ENCODE results near the gene NXN.

NXN gene

DNA sequence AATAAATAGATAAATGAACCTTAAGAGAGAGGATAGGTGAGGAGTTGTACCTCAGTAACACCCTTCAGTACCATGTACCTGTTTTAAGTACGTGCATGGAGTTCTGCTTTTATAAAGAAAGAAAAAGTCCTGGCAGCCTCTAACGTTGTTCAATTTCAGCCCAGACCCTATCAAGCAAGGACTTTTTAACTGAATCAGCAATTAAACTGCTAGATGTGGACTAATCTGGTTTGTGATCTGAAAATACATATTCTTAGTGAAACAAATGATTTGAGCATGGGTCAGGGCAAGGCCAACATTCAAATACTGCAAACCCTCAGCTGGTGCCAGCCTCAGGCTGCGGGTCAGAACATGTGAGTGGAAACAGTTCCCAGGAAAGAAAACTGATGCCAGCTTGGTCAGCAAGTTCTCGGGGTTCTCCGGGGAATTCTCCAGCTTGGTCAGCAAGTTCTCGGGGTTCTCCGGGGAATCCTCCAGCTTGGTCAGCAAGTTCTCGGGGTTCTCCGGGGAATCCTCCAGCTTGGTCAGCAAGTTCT, 112.9 kb downstream of the NXN start:
- TF ChIP-seq, protein P1, sequence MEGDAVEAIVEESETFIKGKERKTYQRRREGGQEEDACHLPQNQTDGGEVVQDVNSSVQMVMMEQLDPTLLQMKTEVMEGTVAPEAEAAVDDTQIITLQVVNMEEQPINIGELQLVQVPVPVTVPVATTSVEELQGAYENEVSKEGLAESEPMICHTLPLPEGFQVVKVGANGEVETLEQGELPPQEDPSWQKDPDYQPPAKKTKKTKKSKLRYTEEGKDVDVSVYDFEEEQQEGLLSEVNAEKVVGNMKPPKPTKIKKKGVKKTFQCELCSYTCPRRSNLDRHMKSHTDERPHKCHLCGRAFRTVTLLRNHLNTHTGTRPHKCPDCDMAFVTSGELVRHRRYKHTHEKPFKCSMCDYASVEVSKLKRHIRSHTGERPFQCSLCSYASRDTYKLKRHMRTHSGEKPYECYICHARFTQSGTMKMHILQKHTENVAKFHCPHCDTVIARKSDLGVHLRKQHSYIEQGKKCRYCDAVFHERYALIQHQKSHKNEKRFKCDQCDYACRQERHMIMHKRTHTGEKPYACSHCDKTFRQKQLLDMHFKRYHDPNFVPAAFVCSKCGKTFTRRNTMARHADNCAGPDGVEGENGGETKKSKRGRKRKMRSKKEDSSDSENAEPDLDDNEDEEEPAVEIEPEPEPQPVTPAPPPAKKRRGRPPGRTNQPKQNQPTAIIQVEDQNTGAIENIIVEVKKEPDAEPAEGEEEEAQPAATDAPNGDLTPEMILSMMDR (IDR thresholded peaks at IDR 0.05; ENCODE audit: low read length, missing control alignments): no peak
- DNase-seq (ENCODE audit: low read depth): no peak

DNA sequence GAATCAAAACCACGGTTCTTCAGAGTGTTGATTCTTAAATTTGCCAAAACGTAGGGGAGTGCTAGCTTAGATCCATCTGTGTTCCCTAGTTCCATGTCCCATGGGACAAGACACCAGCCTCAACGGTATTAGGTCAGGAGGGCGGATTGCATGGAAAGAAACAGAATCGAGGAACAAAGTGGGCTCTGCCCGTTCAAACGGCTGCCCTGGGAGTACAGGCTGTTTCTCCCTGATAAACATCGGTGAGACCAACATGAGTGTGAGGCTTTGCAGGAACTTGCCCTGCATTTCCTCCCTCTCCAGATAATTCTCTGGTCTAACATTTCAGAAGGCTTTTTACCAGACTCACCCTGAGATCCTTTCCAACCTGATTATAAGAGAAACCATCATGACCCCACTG, 115.3 kb downstream of the NXN start:
- TF ChIP-seq, protein P1 (IDR thresholded peaks at IDR 0.05; ENCODE audit: low read length, missing control alignments): no peak
- DNase-seq (ENCODE audit: low read depth): no peak
- no peak overlapping the region for H3K4me3 ChIP-seq (replicated peaks; ENCODE audit: low read depth, low read length)

More for the DNA sequence above, 112.9 kb downstream of the NXN start:
- no peak overlapping the region for H3K4me3 ChIP-seq (replicated peaks; ENCODE audit: low read depth, low read length)

DNA sequence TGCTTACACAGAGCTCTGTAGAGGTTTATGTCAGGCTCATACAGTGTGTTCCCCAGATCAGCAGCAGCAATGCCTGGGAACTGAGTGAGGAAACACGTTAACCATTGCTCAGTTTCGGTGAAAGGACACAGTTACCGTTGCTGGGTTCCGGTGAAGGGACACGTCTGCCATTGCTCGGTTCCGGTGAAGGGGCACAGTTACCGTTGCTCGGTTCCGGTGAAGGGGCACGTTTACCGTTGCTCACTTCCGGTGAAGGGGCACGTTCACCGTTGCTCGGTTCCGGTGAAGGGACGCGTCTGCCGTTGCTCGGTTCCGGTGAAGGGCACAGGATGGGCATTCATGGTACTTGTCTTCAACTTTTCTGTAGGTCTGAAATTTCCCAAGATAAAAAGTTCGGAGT, 115.7 kb downstream of the NXN start:
- DNase-seq (ENCODE audit: low read depth): no peak
- no peak overlapping the region for H3K4me3 ChIP-seq (replicated peaks; ENCODE audit: low read depth, low read length)
- TF ChIP-seq, protein P1 (IDR thresholded peaks at IDR 0.05; ENCODE audit: low read length, missing control alignments): no peak

DNA sequence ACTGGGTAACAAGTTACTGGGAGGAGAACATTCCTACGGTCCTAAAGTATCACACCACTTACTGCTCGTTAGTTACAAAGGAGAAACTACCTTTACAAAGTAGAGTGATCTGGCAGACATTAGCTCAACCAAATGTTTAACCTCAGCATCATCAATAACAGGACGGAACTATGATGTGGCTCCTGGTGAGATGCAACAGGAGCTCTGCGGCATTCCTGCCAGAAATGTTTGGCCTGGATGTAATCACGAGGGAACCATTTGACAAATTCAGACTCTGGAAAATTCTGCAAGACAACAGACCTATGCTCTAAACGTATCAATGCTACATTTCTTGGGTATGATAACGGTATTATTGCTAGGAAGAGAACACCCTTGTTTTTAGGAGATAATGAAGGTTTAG, 117.0 kb downstream of the NXN start:
- TF ChIP-seq, protein P1 (IDR thresholded peaks at IDR 0.05; ENCODE audit: low read length, missing control alignments): no peak

DNA sequence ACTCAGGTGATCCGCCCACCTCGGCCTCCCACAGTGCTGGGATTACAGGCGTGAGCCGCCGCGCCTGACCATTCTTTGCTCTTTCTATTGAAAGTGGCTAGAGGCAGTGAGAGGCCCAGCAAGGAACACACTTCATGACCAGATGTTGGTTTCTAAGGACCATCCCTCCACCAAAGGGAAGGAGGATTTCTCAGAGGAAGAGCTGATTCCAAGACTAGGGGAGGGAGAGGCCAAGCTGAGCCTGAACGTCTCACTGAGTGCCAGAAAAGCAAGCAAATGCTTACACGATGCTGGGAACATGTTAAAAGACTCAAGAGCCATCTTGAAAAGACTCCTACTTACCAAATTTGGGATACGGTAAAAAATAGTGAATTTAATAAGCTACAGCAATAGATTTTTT, 118.2 kb downstream of the NXN start:
- TF ChIP-seq, protein P1 (IDR thresholded peaks at IDR 0.05; ENCODE audit: low read length, missing control alignments): no peak
- H3K4me3 ChIP-seq (replicated peaks; ENCODE audit: low read depth, low read length): no peak overlapping the region
- DNase-seq (ENCODE audit: low read depth): no peak

More for the DNA sequence above, 117.0 kb downstream of the NXN start:
- H3K4me3 ChIP-seq (replicated peaks; ENCODE audit: low read depth, low read length): no peak overlapping the region
- DNase-seq (ENCODE audit: low read depth): no peak

DNA sequence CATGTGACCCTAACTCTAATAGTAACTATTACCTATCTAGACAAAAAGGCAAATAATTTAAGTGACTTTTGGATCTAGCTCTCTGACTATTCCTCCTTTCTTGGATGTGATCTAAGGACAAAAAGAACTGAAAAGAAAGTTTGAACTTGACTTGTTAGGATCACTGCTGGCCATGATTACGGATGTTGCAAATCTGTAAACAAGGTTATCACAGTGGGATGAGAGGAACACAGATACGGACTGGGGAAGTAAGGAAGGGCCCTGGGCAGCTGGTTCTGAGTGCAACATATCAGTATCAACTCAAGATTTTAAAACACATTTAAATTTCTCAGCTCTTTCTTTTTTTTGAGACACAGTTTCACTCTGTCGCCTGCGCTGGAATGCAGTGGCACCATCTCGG, 118.8 kb downstream of the NXN start:
- TF ChIP-seq, protein P1 (IDR thresholded peaks at IDR 0.05; ENCODE audit: low read length, missing control alignments): no peak
- no peak for DNase-seq (ENCODE audit: low read depth)
- H3K4me3 ChIP-seq (replicated peaks; ENCODE audit: low read depth, low read length): no peak overlapping the region

DNA sequence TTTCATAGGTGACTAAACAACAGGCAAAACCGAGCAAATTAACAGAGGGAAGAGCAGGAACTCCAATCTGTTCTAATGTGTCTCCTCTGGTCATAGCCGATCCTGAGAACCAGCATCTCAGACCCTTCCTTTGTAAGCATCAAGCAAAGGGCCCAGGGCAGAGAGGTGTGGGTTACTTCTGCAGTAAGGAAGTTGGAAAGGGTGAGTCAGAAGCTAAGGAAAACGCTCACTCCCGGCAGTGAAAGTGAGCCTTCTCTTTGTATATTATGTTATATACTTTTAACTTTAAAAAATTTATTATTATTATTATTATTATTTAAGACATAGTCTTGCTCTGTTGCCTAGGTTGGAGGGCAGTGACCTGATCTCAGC, 119.8 kb downstream of the NXN start:
- TF ChIP-seq, protein P1 (IDR thresholded peaks at IDR 0.05; ENCODE audit: low read length, missing control alignments): no peak
- no peak overlapping the region for H3K4me3 ChIP-seq (replicated peaks; ENCODE audit: low read depth, low read length)
- DNase-seq (ENCODE audit: low read depth): peak; percentile 13
